PC-3 (cell line): ENCODE data around the gene LRRC39.

Experiments used
- CTCF ChIP-seq: fragments of 300-600 bp; sonication (generic); conservative IDR thresholded peaks from 2 replicates; pipeline ENCODE4 v1.5.1; 2017; ENCODE audit warnings: antibody characterized with exemption, low read depth, mild to moderate bottlenecking, low read length
- EZH2 ChIP-seq: fragments of 300-600 bp; sonication (generic); IDR thresholded peaks from one replicate; pipeline ENCODE4 v1.6.1; 2017; ENCODE audit warnings: antibody characterized with exemption, mild to moderate bottlenecking, low read length; ENCODE audit not compliant: unreplicated experiment
- EZH2phosphoT487 ChIP-seq: fragments of 300-600 bp; sonication (generic); IDR thresholded peaks from 2 replicates; pipeline ENCODE4 v1.6.1; 2018; ENCODE audit warnings: mild to moderate bottlenecking, antibody characterized with exemption, low read length, borderline replicate concordance

- TF ChIP-seq CTCF: no peak
- TF ChIP-seq EZH2phosphoT487: no peak
- TF ChIP-seq EZH2: no peak
These were observed 76.5 kb downstream of the LRRC39 start for GRCh38 chr1:100101564-100101963.
